KMS-11 (cell line): ENCODE measurements around the gene SLC35E3.

Experiments
- H2AFZ ChIP-seq: fragments of 200-600 bp; sonication (generic); 2 replicates; pipeline ENCODE4 v1.6.1; 2016; ENCODE audit warnings: antibody characterized with exemption, mixed run types, low read depth
- H3K27ac ChIP-seq: fragments of 200-600 bp; sonication (generic); 2 replicates; pipeline ENCODE4 v1.6.1; 2016; ENCODE audit warnings: mild to moderate bottlenecking, mixed run types
- H3K27me3 ChIP-seq: fragments of 200-600 bp; sonication (generic); 2 replicates; pipeline ENCODE4 v1.6.1; 2017; ENCODE audit warnings: mild to moderate bottlenecking, low read depth, mixed run types, moderate library complexity; ENCODE audit not compliant: insufficient read depth
- H3K36me3 ChIP-seq: fragments of 200-600 bp; sonication (generic); 2 replicates; pipeline ENCODE4 v1.6.1; 2017; ENCODE audit warnings: mild to moderate bottlenecking, mixed run types; ENCODE audit not compliant: insufficient read depth
- H3K4me1 ChIP-seq: fragments of 200-600 bp; sonication (generic); 2 replicates; pipeline ENCODE4 v1.6.1; 2016; ENCODE audit warnings: mild to moderate bottlenecking, low read depth, mixed run types; ENCODE audit not compliant: poor library complexity, severe bottlenecking
- H3K4me2 ChIP-seq: fragments of 200-600 bp; sonication (generic); 2 replicates; pipeline ENCODE4 v1.7.0; 2016; ENCODE audit warnings: mild to moderate bottlenecking, mixed run types
- H3K4me3 ChIP-seq: fragments of 200-600 bp; sonication (generic); IDR thresholded peaks from 2 replicates; pipeline ENCODE4 v1.6.1; 2017; ENCODE audit warnings: low read depth, low read length, mixed read lengths; ENCODE audit not compliant: insufficient read depth
- H3K79me2 ChIP-seq: fragments of 200-600 bp; sonication (generic); 2 replicates; pipeline ENCODE4 v1.6.1; 2016; ENCODE audit warnings: low read depth, mixed run types; ENCODE audit not compliant: insufficient read depth
- H3K9ac ChIP-seq: fragments of 200-600 bp; sonication (generic); 2 replicates; pipeline ENCODE4 v1.6.1; 2016; ENCODE audit warnings: mild to moderate bottlenecking, mixed run types
- H4K20me1 ChIP-seq: fragments of 200-600 bp; sonication (generic); 2 replicates; pipeline ENCODE4 v1.6.1; 2016; ENCODE audit warnings: mild to moderate bottlenecking, mixed run types; ENCODE audit not compliant: insufficient read depth
- CTCF ChIP-seq: fragments of 200-600 bp; sonication (generic); conservative IDR thresholded peaks from 2 replicates; pipeline ENCODE4 v1.6.1; 2017; ENCODE audit warnings: low read depth, mild to moderate bottlenecking, antibody characterized with exemption, low read length, moderate library complexity, mixed read lengths

SLC35E3 gene

DNA sequence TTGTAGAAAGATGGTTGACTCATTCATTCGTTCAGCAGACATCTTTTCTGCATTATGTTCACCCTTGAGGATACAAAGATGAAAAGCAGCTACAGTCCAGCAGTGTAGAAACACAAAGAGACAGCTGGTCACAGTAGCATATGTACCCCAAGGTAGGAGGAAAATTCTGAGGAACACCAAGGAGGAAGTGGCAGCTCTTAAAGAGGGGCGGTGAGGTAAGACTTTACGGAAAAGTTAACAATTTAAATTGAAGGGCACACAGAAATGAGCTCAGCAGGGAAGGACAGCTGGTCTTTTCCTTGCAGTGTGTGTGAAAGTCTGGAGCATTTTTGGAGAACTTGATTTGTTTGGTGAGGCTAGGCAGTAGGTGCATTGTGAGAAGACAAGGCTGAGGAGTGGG lies 3.5 kb downstream of the SLC35E3 start:
- H3K79me2 ChIP-seq, result no peaks in the 10 kb centered on the region
- no peaks in the 10 kb centered on the region for H4K20me1 ChIP-seq
- peaks cover 25% of the 10 kb centered on the region for H3K4me1 ChIP-seq
- no peak overlapping the region for H3K9ac ChIP-seq
- no peak overlapping the region for H3K4me2 ChIP-seq
- H3K27ac ChIP-seq, result no peak overlapping the region
- H2AFZ ChIP-seq, result no peak overlapping the region
- TF ChIP-seq CTCF, result no peak
- 0 out of 2 replicates have a peak, but pooled peaks cover 6% of the 10 kb centered on the region for H3K36me3 ChIP-seq
- no peaks in the 10 kb centered on the region for H3K27me3 ChIP-seq
- no peak overlapping the region for H3K4me3 ChIP-seq

DNA sequence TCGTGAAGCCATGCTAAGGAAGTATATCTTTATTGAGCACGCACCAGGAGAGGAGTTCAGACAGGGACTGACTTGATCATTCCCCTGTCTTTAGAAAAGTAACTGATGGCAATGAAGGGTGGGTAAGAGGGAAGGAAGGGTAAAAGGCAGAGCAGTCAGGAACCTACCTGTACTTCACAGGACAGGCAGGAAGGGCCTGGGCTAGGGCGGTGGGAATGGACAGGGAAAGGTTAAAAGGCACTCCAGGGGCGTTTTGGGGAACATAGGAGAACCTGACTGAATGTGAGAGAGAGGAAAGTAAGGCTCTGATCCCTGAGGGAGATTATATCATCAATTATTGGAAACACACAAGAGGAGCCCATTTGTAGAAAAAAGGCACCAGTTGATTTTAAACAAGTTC lies 3.9 kb downstream of the SLC35E3 start:
- no peak overlapping the region for H3K27ac ChIP-seq
- H4K20me1 ChIP-seq, result no peaks in the 10 kb centered on the region
- H3K79me2 ChIP-seq, result no peaks in the 10 kb centered on the region
- no peak overlapping the region for H3K9ac ChIP-seq
- H3K36me3 ChIP-seq, result 0 out of 2 replicates have a peak, but pooled peaks cover 6% of the 10 kb centered on the region
- H3K4me3 ChIP-seq, result no peak overlapping the region
- H3K4me1 ChIP-seq, result peaks cover 25% of the 10 kb centered on the region
- no peak overlapping the region for H3K4me2 ChIP-seq
- H3K27me3 ChIP-seq, result no peaks in the 10 kb centered on the region
- H2AFZ ChIP-seq, result no peak overlapping the region
- TF ChIP-seq CTCF, result no peak

- Histone ChIP-seq H3K27me3 (no peaks in the 10 kb centered on the region), H3K4me1 (peaks cover 20% of the 10 kb centered on the region), H3K79me2 (no peaks in the 10 kb centered on the region), H2AFZ (no peak overlapping the region), H3K9ac (no peak overlapping the region), H3K36me3 (0 out of 2 replicates have a peak, but pooled peaks cover 6% of the 10 kb centered on the region), H3K4me3 (no peak overlapping the region), H4K20me1 (no peaks in the 10 kb centered on the region), H3K4me2 (no peak overlapping the region), H3K27ac (no peak overlapping the region)
- no peak for TF ChIP-seq CTCF
Observed at GRCh38 chr12:68750506-68750905, 4.5 kb downstream of the SLC35E3 start.

GRCh38 chr12:68755536-68756243 lies 9.7 kb downstream of the SLC35E3 start:
- H3K79me2 ChIP-seq, result no peaks in the 10 kb centered on the region
- H3K36me3 ChIP-seq, result 0 out of 2 replicates have a peak, but pooled peaks cover 6% of the 10 kb centered on the region
- H3K9ac ChIP-seq, result no peak overlapping the region
- H3K27me3 ChIP-seq, result no peaks in the 10 kb centered on the region
- no peak overlapping the region for H3K4me3 ChIP-seq
- H4K20me1 ChIP-seq, result no peaks in the 10 kb centered on the region
- H3K4me2 ChIP-seq, result no peak overlapping the region
- H2AFZ ChIP-seq, result no peak overlapping the region
- TF ChIP-seq CTCF, result no peak
- H3K4me1 ChIP-seq, result no peaks in the 10 kb centered on the region
- H3K27ac ChIP-seq, result no peak overlapping the region
